Measurements from ENCODE around the gene TRHDE. TPM values are rescaled to one million over a fixed set of nuclear protein-coding genes. Genes with fewer than 3 reads are reported as not detected.

Gene TRHDE
- total and polyA plus RNA-seq, 2 of the 13 experiments (the other 11 are each of a cell fraction or from before 2014, with no cell fraction given): not detected

DNA sequence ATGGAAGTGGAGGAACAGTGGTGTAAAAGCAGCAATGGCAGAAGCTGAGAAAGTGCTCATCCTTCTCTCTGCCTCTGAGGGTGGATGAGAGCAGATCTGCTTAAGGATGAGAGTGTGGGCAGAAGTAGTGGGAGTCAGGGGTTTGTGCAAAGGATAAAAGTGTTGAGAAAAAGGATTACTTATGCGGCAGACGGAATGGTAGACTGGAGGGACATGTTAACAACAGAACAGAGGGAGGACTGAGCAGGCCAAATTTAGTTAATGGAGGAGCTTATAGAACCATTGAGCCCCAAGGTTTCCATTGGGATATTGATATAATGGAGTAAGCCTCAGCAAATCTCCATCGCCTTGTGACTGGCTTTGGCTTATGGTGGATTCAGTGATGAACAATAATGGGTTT lies 25.5 kb downstream of the TRHDE start (continued):
- TF ChIP-seq, protein P1, sequence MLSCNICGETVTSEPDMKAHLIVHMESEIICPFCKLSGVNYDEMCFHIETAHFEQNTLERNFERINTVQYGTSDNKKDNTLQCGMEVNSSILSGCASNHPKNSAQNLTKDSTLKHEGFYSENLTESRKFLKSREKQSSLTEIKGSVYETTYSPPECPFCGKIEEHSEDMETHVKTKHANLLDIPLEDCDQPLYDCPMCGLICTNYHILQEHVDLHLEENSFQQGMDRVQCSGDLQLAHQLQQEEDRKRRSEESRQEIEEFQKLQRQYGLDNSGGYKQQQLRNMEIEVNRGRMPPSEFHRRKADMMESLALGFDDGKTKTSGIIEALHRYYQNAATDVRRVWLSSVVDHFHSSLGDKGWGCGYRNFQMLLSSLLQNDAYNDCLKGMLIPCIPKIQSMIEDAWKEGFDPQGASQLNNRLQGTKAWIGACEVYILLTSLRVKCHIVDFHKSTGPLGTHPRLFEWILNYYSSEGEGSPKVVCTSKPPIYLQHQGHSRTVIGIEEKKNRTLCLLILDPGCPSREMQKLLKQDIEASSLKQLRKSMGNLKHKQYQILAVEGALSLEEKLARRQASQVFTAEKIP (CRISPR knock-in tag; IDR thresholded peaks at IDR 0.05; ENCODE audit: borderline replicate concordance): no peak
- TF ChIP-seq ZBTB20 (CRISPR knock-in tag; IDR thresholded peaks at IDR 0.05; ENCODE audit: borderline replicate concordance, low read depth) (no peak), ONECUT2 (CRISPR knock-in tag; IDR thresholded peaks at IDR 0.05) (no peak), FOXA3 (CRISPR knock-in tag; IDR thresholded peaks at IDR 0.05) (no peak), ZNF564 (CRISPR knock-in tag; IDR thresholded peaks at IDR 0.05) (no peak), ZNF567 (CRISPR knock-in tag; IDR thresholded peaks at IDR 0.05; ENCODE audit: borderline replicate concordance) (no peak), HNRNPUL1 (IDR thresholded peaks at IDR 0.05; ENCODE audit: low read depth, low read length) (no peak)
- TF ChIP-seq, protein P2, sequence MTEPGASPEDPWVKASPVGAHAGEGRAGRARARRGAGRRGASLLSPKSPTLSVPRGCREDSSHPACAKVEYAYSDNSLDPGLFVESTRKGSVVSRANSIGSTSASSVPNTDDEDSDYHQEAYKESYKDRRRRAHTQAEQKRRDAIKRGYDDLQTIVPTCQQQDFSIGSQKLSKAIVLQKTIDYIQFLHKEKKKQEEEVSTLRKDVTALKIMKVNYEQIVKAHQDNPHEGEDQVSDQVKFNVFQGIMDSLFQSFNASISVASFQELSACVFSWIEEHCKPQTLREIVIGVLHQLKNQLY (CRISPR knock-in tag; IDR thresholded peaks at IDR 0.05): no peak
- TF ChIP-seq, protein P3, sequence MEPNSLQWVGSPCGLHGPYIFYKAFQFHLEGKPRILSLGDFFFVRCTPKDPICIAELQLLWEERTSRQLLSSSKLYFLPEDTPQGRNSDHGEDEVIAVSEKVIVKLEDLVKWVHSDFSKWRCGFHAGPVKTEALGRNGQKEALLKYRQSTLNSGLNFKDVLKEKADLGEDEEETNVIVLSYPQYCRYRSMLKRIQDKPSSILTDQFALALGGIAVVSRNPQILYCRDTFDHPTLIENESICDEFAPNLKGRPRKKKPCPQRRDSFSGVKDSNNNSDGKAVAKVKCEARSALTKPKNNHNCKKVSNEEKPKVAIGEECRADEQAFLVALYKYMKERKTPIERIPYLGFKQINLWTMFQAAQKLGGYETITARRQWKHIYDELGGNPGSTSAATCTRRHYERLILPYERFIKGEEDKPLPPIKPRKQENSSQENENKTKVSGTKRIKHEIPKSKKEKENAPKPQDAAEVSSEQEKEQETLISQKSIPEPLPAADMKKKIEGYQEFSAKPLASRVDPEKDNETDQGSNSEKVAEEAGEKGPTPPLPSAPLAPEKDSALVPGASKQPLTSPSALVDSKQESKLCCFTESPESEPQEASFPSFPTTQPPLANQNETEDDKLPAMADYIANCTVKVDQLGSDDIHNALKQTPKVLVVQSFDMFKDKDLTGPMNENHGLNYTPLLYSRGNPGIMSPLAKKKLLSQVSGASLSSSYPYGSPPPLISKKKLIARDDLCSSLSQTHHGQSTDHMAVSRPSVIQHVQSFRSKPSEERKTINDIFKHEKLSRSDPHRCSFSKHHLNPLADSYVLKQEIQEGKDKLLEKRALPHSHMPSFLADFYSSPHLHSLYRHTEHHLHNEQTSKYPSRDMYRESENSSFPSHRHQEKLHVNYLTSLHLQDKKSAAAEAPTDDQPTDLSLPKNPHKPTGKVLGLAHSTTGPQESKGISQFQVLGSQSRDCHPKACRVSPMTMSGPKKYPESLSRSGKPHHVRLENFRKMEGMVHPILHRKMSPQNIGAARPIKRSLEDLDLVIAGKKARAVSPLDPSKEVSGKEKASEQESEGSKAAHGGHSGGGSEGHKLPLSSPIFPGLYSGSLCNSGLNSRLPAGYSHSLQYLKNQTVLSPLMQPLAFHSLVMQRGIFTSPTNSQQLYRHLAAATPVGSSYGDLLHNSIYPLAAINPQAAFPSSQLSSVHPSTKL (CRISPR knock-in tag; IDR thresholded peaks at IDR 0.05): no peak
